Activated B cell treated with CpG ODN at 0.5 μM for 24 hours (primary cell): ENCODE data around the gene COG4. TPM values are rescaled to one million over a fixed set of nuclear protein-coding genes. Genes with fewer than 3 reads are reported as not detected.

Experiments
- ATAC-seq: fragments of 200-7000 bp; cut with Tn5 transposase; one replicate; pipeline ENCODE4 v1.10.0; 2021; ENCODE audit warnings: low read depth, mild to moderate bottlenecking, moderate library complexity
- CTCF ChIA-PET: fragments of 350-600 bp; sonication (Branson Sonifier 250); formaldehyde crosslinking; loops from one replicate; lab custom pipeline; 2021; ENCODE audit warnings: antibody characterized with exemption; lab: Charles Lee
- POLR2A ChIA-PET: fragments of 350-600 bp; sonication (Branson Sonifier 250); formaldehyde crosslinking; loops from one replicate; lab custom pipeline; 2021; ENCODE audit warnings: antibody characterized with exemption; lab: Charles Lee
- DNase-seq: peaks from one replicate; pipeline ENCODE4 v3.0.0; 2022
- H3K27ac Mint-ChIP-seq: one replicate; pipeline ENCODE4 v1.8.0; 2020; ENCODE audit warnings: mixed read lengths
- H3K27me3 Mint-ChIP-seq: one replicate; pipeline ENCODE4 v1.8.0; 2021; ENCODE audit warnings: mixed read lengths
- H3K36me3 Mint-ChIP-seq: one replicate; pipeline ENCODE4 v1.8.0; 2021; ENCODE audit warnings: low read depth, mixed read lengths
- H3K4me1 Mint-ChIP-seq: one replicate; pipeline ENCODE4 v1.8.0; 2021; ENCODE audit warnings: mixed read lengths
- H3K4me3 Mint-ChIP-seq: one replicate; pipeline ENCODE4 v1.8.0; 2020; ENCODE audit warnings: mild to moderate bottlenecking, mixed read lengths
- H3K9me3 Mint-ChIP-seq: one replicate; pipeline ENCODE4 v1.8.0; 2020; ENCODE audit warnings: mixed read lengths
- CTCF ChIP-seq: fragments of 200-600 bp; IDR thresholded peaks from one replicate; pipeline ENCODE4 v1.8.0; 2022; ENCODE audit warnings: antibody characterized with exemption, mild to moderate bottlenecking
- intact Hi-C: fragments of 100-400 bp; cut with micrococcal nuclease; formaldehyde crosslinking; loops from one replicate; pipeline ENCODE4 v1.15.1; 2024
- total RNA-seq: library from RNA; stranded (reverse); gene quantifications from 2 replicates; pipeline ENCODE4 v1.2.3, GENCODE V29; 2022

Gene COG4
- total RNA-seq, 1 donor from 2014 or later, result 42.5 TPM

GRCh38 chr16:70556063-70556462, 32.7 kb upstream of the COG4 start:
- ATAC-seq, result no peak
- Mint-ChIP-seq H3K27me3 (no peaks in the 10 kb centered on the region), H3K4me1 (no peaks in the 10 kb centered on the region), H3K36me3 (peaks cover 93% of the 10 kb centered on the region), H3K9me3 (no peaks in the 10 kb centered on the region), H3K27ac (no peak overlapping the region), H3K4me3 (no peak overlapping the region)
- ChIA-PET POLR2A (no interaction called here), CTCF (no interaction called here)
- intact Hi-C loops, result no loop called here
- no peak for TF ChIP-seq CTCF
- DNase-seq, result no peak

- DNase-seq (no peak), ATAC-seq (no peak)
- Mint-ChIP-seq H3K4me3 (no peak overlapping the region), H3K9me3 (no peaks in the 10 kb centered on the region), H3K27ac (no peak overlapping the region), H3K27me3 (no peaks in the 10 kb centered on the region), H3K36me3 (peaks cover 92% of the 10 kb centered on the region), H3K4me1 (no peaks in the 10 kb centered on the region)
- no peak for TF ChIP-seq CTCF
- CTCF ChIA-PET, result interaction anchor here (1.1 kb wide), 1 partner anchor 92 kb away, joined by 3 read pairs; no protein-coding TSS in a partner anchor
- POLR2A ChIA-PET, result interaction anchor here (0.6 kb wide), 1 partner anchor 13 kb away, joined by 3 read pairs; no protein-coding TSS in a partner anchor
- intact Hi-C loops, result no loop called here
These were observed 30.3 kb upstream of the COG4 start for GRCh38 chr16:70553645-70554044.

- no peak for TF ChIP-seq CTCF
- Mint-ChIP-seq H3K27ac (no peak overlapping the region), H3K4me3 (no peak overlapping the region), H3K9me3 (no peaks in the 10 kb centered on the region), H3K36me3 (peaks cover 93% of the 10 kb centered on the region), H3K27me3 (no peaks in the 10 kb centered on the region), H3K4me1 (no peaks in the 10 kb centered on the region)
- CTCF ChIA-PET, result no interaction called here
- ATAC-seq, result no peak
- DNase-seq, result no peak
- intact Hi-C loops, result no loop called here
- POLR2A ChIA-PET, result no interaction called here
These were observed 29.3 kb upstream of the COG4 start for GRCh38 chr16:70552675-70553074.

GRCh38 chr16:70551788-70552187, 28.4 kb upstream of the COG4 start:
- ChIA-PET CTCF (interaction anchor here (0.6 to 1.9 kb wide), 2 partner anchors 13 to 1125 kb away, joined by 3 to 5 read pairs; no protein-coding TSS in a partner anchor), POLR2A (no interaction called here)
- H3K27ac Mint-ChIP-seq, result no peak overlapping the region
- no peaks in the 10 kb centered on the region for H3K4me1 Mint-ChIP-seq
- no peaks in the 10 kb centered on the region for H3K9me3 Mint-ChIP-seq
- H3K36me3 Mint-ChIP-seq, result peaks cover 91% of the 10 kb centered on the region
- no peaks in the 10 kb centered on the region for H3K27me3 Mint-ChIP-seq
- TF ChIP-seq CTCF, result no peak
- H3K4me3 Mint-ChIP-seq, result no peak overlapping the region
- ATAC-seq (no peak), DNase-seq (no peak)
- intact Hi-C loops, result no loop called here

- ChIA-PET POLR2A (no interaction called here), CTCF (interaction anchor here (1.9 kb wide), 1 partner anchor 11 kb away, joined by 5 read pairs; no protein-coding TSS in a partner anchor)
- no peak overlapping the region for H3K27ac Mint-ChIP-seq
- no peak for DNase-seq
- peaks cover 88% of the 10 kb centered on the region for H3K36me3 Mint-ChIP-seq
- H3K4me3 Mint-ChIP-seq, result no peak overlapping the region
- ATAC-seq, result no peak
- no peaks in the 10 kb centered on the region for H3K9me3 Mint-ChIP-seq
- intact Hi-C loops, result no loop called here
- TF ChIP-seq CTCF, result no peak
- H3K4me1 Mint-ChIP-seq, result no peaks in the 10 kb centered on the region
- no peaks in the 10 kb centered on the region for H3K27me3 Mint-ChIP-seq
These were observed 26.7 kb upstream of the COG4 start for GRCh38 chr16:70550082-70550481.
